Lower leg skin (tissue), 3 donors: ENCODE data around the gene ANKRD33B.

Source experiments
- POLR2A ChIP-seq, 2 donors: fragments of 450-650 bp; IDR thresholded peaks; one replicate each; pipeline ENCODE4 v1.6.1; 2016 to 2017; ENCODE audit warnings: antibody characterized with exemption in 2 of 2, mild to moderate bottlenecking in 1 of 2, moderate library complexity in 1 of 2
- TF ChIP-seq, protein P1 (sequence below), 3 donors: fragments of 450-650 bp; IDR thresholded peaks; one replicate each; pipeline ENCODE4 v1.5.1; 2016; ENCODE audit warnings: antibody characterized with exemption in 3 of 3, mild to moderate bottlenecking in 3 of 3, moderate library complexity in 2 of 3

DNA sequence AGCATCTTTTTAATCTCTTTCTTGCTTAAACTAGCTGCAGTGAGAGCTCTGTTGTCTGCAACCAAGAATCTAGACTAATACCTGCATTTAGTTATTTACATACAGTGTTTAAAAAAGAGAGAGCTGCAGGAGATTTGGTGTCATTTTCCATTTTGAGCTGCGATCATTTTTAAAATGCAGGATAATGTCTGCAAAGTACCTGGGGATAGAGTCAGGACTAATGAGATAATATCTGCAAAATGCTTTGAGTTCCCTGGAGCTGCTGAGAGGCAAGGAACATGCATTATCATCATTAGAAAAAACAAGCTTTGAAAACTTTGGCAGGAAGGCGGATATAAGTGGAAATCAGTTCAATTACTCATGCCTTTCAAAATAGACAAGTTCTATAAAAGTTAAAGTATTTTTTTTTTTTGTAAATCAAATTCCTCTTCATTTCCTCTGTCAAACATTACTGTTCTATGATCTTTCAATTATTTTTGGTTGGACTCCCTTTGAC is 21.8 kb upstream of the ANKRD33B start:
- TF ChIP-seq, protein P1, sequence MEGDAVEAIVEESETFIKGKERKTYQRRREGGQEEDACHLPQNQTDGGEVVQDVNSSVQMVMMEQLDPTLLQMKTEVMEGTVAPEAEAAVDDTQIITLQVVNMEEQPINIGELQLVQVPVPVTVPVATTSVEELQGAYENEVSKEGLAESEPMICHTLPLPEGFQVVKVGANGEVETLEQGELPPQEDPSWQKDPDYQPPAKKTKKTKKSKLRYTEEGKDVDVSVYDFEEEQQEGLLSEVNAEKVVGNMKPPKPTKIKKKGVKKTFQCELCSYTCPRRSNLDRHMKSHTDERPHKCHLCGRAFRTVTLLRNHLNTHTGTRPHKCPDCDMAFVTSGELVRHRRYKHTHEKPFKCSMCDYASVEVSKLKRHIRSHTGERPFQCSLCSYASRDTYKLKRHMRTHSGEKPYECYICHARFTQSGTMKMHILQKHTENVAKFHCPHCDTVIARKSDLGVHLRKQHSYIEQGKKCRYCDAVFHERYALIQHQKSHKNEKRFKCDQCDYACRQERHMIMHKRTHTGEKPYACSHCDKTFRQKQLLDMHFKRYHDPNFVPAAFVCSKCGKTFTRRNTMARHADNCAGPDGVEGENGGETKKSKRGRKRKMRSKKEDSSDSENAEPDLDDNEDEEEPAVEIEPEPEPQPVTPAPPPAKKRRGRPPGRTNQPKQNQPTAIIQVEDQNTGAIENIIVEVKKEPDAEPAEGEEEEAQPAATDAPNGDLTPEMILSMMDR (IDR thresholded peaks at IDR 0.05), result no peak
- TF ChIP-seq POLR2A (IDR thresholded peaks at IDR 0.05), result no peak
